GM04504 (cell line): ENCODE data around the gene ZNF789.
A peak's percentile ranks its signal among the peaks of the same experiment; 100 is the strongest.

Experiments used
- DNase-seq: peaks from one replicate; pipeline ENCODE4 v3.0.0-alpha.2; 2012; ENCODE audit warnings: low read depth

ZNF789 gene

GRCh38 chr7:99504603-99505323, 32.1 kb downstream of the ZNF789 start, which contains the start of gene ZKSCAN5:
Gene ZKSCAN5 (plus strand): TSS chr7:99504662. CDS start chr7:99506045, 1,383 bp downstream.
- DNase-seq = peak; percentile 93

- no peak for DNase-seq
Observed at GRCh38 chr7:99505324-99505662, 32.6 kb downstream of the ZNF789 start.

GRCh38 chr7:99514050-99514449, 41.4 kb downstream of the ZNF789 start:
- no peak for DNase-seq

GRCh38 chr7:99521399-99521798, 48.7 kb downstream of the ZNF789 start:
- no peak for DNase-seq

GRCh38 chr7:99525713-99526440, 53.2 kb downstream of the ZNF789 start:
- DNase-seq = no peak

GRCh38 chr7:99531354-99531765, 58.7 kb downstream of the ZNF789 start:
- no peak for DNase-seq

GRCh38 chr7:99535667-99536066, 63.0 kb downstream of the ZNF789 start:
- no peak for DNase-seq
